Endothelial cell of umbilical vein (primary cell): ENCODE data around the gene FXYD7. TPM values are rescaled to one million over a fixed set of nuclear protein-coding genes. Genes with fewer than 3 reads are reported as not detected.

ENCODE experiments used
- BruUV-seq: library from RNA; stranded (reverse); fragments of 400-500 nt; replicated peaks from 2 replicates; lab custom pipeline; 2021; lab: Mats Ljungman, UMichigan
- CTCF ChIA-PET: fragments of 300-600, 350-600 bp; sonication (Branson Sonifier 250); formaldehyde crosslinking; loops from one replicate; lab custom pipeline; 2021; ENCODE audit warnings: antibody characterized with exemption, inconsistent platforms; lab: Charles Lee
- POLR2A ChIA-PET: fragments of 300-600, 350-600 bp; sonication (Branson Sonifier 250); formaldehyde crosslinking; loops from one replicate; lab custom pipeline; 2021; ENCODE audit warnings: antibody characterized with exemption, inconsistent platforms; lab: Charles Lee
- DNase-seq: peaks from one replicate; pipeline ENCODE4 v3.0.0-alpha.2; 2011; ENCODE audit warnings: low read depth, low spot score
- FAIRE-seq: peaks from 2 replicates; lab custom pipeline; 2011; peaks lifted over from hg19 to GRCh38; lab: Jason Lieb, UNC
- H2AFZ ChIP-seq: 2 replicates; pipeline ENCODE4 v1.6.0; 2012; ENCODE audit warnings: low read depth, low read length, control low read depth, inconsistent platforms
- H3K27ac ChIP-seq: 2 replicates; pipeline ENCODE4 v1.5.1; 2011; ENCODE audit warnings: low read depth, mild to moderate bottlenecking, control low read depth, low read length, moderate library complexity; ENCODE audit not compliant: insufficient read depth
- H3K27me3 ChIP-seq, 2 experiments: 2 replicates each; pipeline versions ENCODE4 v1.6.0 to v1.6.1; 2011; ENCODE audit warnings: low read length in 2 of 2, mixed read lengths in 1 of 2; ENCODE audit not compliant: control insufficient read depth in 2 of 2, insufficient read depth in 2 of 2
- H3K36me3 ChIP-seq, 2 experiments: 2 replicates in 1 of 2; 3 replicates in 1 of 2; pipeline ENCODE4 v1.5.1; 2011; ENCODE audit warnings: low read length in 2 of 2, mild to moderate bottlenecking in 1 of 2, moderate library complexity in 1 of 2; ENCODE audit not compliant: control insufficient read depth in 2 of 2, insufficient read depth in 2 of 2; ENCODE audit errors: extremely low read depth in 1 of 2
- H3K4me1 ChIP-seq: 3 replicates; pipeline ENCODE4 v1.5.1; 2011; ENCODE audit warnings: mild to moderate bottlenecking, low read length; ENCODE audit not compliant: control insufficient read depth, insufficient read depth; ENCODE audit errors: extremely low read depth
- H3K4me2 ChIP-seq: 2 replicates; pipeline ENCODE4 v1.6.1; 2011; ENCODE audit warnings: low read length, control low read depth, mixed read lengths; ENCODE audit not compliant: insufficient read depth
- H3K4me3 ChIP-seq, 3 experiments: fragments of 200-600 bp in 1 of 3; sonication (generic), shearing (Covaris generic) in 1 of 3; replicated peaks in 1 of 3; 2 replicates each; pipeline ENCODE4 v1.5.1; 2011 to 2016; ENCODE audit warnings: control low read depth in 3 of 3, low read length in 3 of 3, mild to moderate bottlenecking in 2 of 3, inconsistent platforms in 1 of 3, low read depth in 1 of 3, moderate library complexity in 1 of 3; ENCODE audit not compliant: insufficient read depth in 1 of 3
- H3K79me2 ChIP-seq: 2 replicates; pipeline ENCODE4 v1.6.0; 2012; ENCODE audit warnings: low read length, inconsistent platforms; ENCODE audit not compliant: control insufficient read depth, insufficient read depth
- H3K9ac ChIP-seq: replicated peaks from 2 replicates; pipeline ENCODE3; 2011; ENCODE audit warnings: low read length, control low read depth; ENCODE audit not compliant: insufficient read depth; ENCODE audit errors: extremely low read depth
- H3K9me1 ChIP-seq: replicated peaks from 3 replicates; pipeline ENCODE4 v1.6.0; 2011; ENCODE audit warnings: mild to moderate bottlenecking, low read length; ENCODE audit not compliant: control insufficient read depth, insufficient read depth; ENCODE audit errors: extremely low read depth
- H3K9me3 ChIP-seq: replicated peaks from 2 replicates; pipeline ENCODE4 v1.5.1; 2012; ENCODE audit warnings: low read length, inconsistent platforms; ENCODE audit not compliant: control insufficient read depth, insufficient read depth
- H4K20me1 ChIP-seq: replicated peaks from 2 replicates; pipeline ENCODE3; 2011; ENCODE audit warnings: mild to moderate bottlenecking, low read length; ENCODE audit not compliant: control insufficient read depth, insufficient read depth; ENCODE audit errors: extremely low read depth
- CTCF ChIP-seq, 2 donors: IDR thresholded peaks; 1 replicate in 1 of 2; 2 replicates in 1 of 2; pipeline ENCODE4 v1.5.1; 2011; ENCODE audit warnings: low read length in 2 of 2, mild to moderate bottlenecking in 2 of 2, moderate library complexity in 2 of 2, control low read depth in 1 of 2, inconsistent platforms in 1 of 2, low read depth in 1 of 2; ENCODE audit not compliant: insufficient read depth in 1 of 2; ENCODE audit errors: extremely low read depth in 1 of 2
- EZH2 ChIP-seq: IDR thresholded peaks from 2 replicates; pipeline ENCODE4 v1.6.1; 2012; ENCODE audit warnings: borderline replicate concordance, low read depth, mild to moderate bottlenecking, moderate library complexity, low read length, inconsistent platforms; ENCODE audit not compliant: severe bottlenecking
- FOS ChIP-seq: IDR thresholded peaks from 2 replicates; pipeline ENCODE4 v1.6.1; 2011; ENCODE audit warnings: mild to moderate bottlenecking, low read length, moderate library complexity, borderline replicate concordance; ENCODE audit not compliant: insufficient read depth
- GATA2 ChIP-seq: IDR thresholded peaks from 2 replicates; pipeline ENCODE4 v1.7.0; 2011; ENCODE audit warnings: low read depth, mild to moderate bottlenecking, moderate library complexity, mixed read lengths, low read length; ENCODE audit not compliant: insufficient read length, insufficient read depth
- JUN ChIP-seq: IDR thresholded peaks from 2 replicates; pipeline ENCODE4 v1.6.1; 2011; ENCODE audit warnings: borderline replicate concordance, low read depth; ENCODE audit not compliant: insufficient read length, insufficient read depth
- MAX ChIP-seq: IDR thresholded peaks from 2 replicates; pipeline ENCODE4 v1.6.1; 2011; ENCODE audit not compliant: insufficient read depth, insufficient read length
- MYC ChIP-seq: IDR thresholded peaks from one replicate; pipeline ENCODE4 v1.6.1; 2011; ENCODE audit warnings: mild to moderate bottlenecking, low read depth, low read length
- POLR2A ChIP-seq: IDR thresholded peaks from 2 replicates; pipeline ENCODE4 v1.6.1; 2012; ENCODE audit warnings: low read depth, mild to moderate bottlenecking, control low read depth, low read length
- POLR2AphosphoS5 ChIP-seq: IDR thresholded peaks from 2 replicates; pipeline ENCODE4 v1.6.1; 2012; ENCODE audit warnings: low read depth, mild to moderate bottlenecking, control low read depth, low read length, moderate library complexity; ENCODE audit not compliant: insufficient read depth
- dilution Hi-C: fragments of 300-500 bp; cut with MboI; formaldehyde crosslinking; loops from one replicate; pipeline ENCODE4 v1.15.0; 2019; ENCODE audit warnings: low sequenced_read_pairs; ENCODE audit not compliant: extremely low pct_ligation_motif_present
- intact Hi-C: fragments of 100-400 bp; cut with micrococcal nuclease; formaldehyde crosslinking; loops from one replicate; pipeline ENCODE4 v1.10.0; 2022
- polyA plus RNA-seq, 4 experiments: library from polyadenylated mRNA; depleted of rRNA in 3 of 4; stranded (reverse) in 3 of 4; unstranded in 1 of 4; fragments of >200 nt; gene quantifications; 2 replicates each; pipeline versions ENCODE4 v1.2.1 to v1.2.3, GENCODE V29; 2011 to 2012; ENCODE audit warnings: missing spikeins in 1 of 4
- total RNA-seq: library from RNA; stranded (reverse); gene quantifications from 2 replicates; pipeline ENCODE4 v1.2.3, GENCODE V29; 2021

Gene FXYD7
- total and polyA plus RNA-seq, 2 donors (not counting 3 experiments of a cell fraction or from before 2014, with no cell fraction given) = not detected

- Histone ChIP-seq H3K9me3 (no peaks in the 10 kb centered on the region), H3K27ac (peak overlapping the region; percentile 95), H4K20me1 (no peaks in the 10 kb centered on the region), H2AFZ (no peak overlapping the region), H3K4me3 (peak overlapping the region; percentile 78 to 98 (median 82)), H3K4me1 (peaks cover 20% of the 10 kb centered on the region), H3K4me2 (peak overlapping the region; percentile 78), H3K36me3 (peaks cover 13 to 17% of the 10 kb centered on the region in 2 experiments), H3K27me3 (no peaks in the 10 kb centered on the region), H3K9ac (peak overlapping the region; percentile 92), H3K79me2 (peaks cover 31% of the 10 kb centered on the region), H3K9me1 (no peaks in the 10 kb centered on the region)
- TF ChIP-seq MAX (no peak), GATA2 (no peak), MYC (no peak), POLR2AphosphoS5 (no peak), JUN (no peak), EZH2 (no peak), CTCF (IDR thresholded peaks at IDR 0.05; ENCODE audit: extremely low read depth in 1 of 2, insufficient read depth in 1 of 2, low read depth in 1 of 2, low read length in 2 of 2) (no peak), POLR2A (no peak), FOS (no peak)
- CTCF ChIA-PET = interaction anchor here (4.6 kb wide), 1 partner anchor 13 kb away, joined by 73 read pairs; the partner anchor contains the start of gene FXYD7
- no TSS peak for BruUV-seq
- POLR2A ChIA-PET = no interaction called here
- intact Hi-C loops (loop anchor here (2.0 kb wide), 1 partner anchor 57 kb away; no protein-coding TSS in a partner anchor), dilution Hi-C loops (no loop called here)
- FAIRE-seq (no peak), DNase-seq (no peak)
Observed at GRCh38 chr19:35155441-35155840, 12.4 kb downstream of the FXYD7 start.
